Glomerular visceral epithelial cell (primary cell): ENCODE data around the gene COL16A1.

Experiments
- DNase-seq: peaks from one replicate; pipeline ENCODE4 v3.0.0-alpha.2; 2016; ENCODE audit errors: extremely low spot score

COL16A1 gene

GRCh38 chr1:31666263-31666963, 37.4 kb downstream of the COL16A1 start:
- DNase-seq, result peak; percentile 70

DNA sequence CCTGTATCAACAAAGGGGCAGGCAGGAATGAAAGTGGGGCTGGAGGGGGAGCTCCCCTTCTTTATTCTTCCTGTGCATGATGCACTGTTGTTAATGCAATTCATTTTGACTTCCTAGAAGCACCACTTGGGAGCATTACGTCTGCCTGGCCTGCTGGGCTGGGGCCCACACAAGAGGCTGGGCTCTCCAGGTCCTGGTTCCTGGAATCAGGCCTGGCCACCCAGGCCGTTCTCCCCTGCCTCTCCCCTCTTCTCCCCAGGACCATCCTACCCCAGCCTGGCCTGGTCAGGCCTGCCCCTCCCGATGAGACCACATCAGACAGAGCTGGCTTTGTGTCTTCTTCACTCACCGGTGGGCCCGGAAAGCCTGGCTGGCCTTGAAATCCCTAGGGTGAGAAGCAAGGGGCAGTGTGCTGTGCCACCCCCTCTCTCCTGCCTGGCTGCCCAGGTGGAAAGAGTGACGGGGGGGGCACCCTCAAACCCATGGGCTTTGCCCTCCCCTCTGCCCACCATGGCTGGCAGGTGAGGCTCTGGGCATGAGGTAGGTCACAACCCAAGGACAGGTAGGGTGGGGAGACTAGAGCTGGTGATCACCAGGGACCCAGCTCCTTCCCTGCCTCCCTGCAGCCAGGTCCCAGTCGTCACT, 38.5 kb downstream of the COL16A1 start:
- no peak for DNase-seq

DNA sequence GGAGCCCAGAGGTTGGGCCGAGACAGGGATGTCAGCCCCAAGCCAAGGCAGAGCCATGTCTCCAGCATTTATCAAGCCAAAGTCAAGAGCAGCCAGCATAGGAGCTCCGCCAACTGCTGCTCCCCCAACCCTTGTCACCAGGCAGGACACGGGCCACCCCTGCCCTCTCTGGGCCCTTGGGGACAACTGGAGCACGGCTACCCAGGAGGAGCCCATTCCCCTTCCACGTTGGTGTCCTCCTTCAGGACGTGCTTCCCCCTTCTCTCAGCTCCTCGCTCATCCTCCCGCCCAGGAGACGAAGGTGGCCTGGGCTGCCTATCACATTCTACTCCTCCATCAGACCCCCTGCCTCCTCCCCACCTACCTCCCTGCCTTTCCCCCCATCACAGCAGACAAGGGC, 39.3 kb downstream of the COL16A1 start:
- no peak for DNase-seq

DNA sequence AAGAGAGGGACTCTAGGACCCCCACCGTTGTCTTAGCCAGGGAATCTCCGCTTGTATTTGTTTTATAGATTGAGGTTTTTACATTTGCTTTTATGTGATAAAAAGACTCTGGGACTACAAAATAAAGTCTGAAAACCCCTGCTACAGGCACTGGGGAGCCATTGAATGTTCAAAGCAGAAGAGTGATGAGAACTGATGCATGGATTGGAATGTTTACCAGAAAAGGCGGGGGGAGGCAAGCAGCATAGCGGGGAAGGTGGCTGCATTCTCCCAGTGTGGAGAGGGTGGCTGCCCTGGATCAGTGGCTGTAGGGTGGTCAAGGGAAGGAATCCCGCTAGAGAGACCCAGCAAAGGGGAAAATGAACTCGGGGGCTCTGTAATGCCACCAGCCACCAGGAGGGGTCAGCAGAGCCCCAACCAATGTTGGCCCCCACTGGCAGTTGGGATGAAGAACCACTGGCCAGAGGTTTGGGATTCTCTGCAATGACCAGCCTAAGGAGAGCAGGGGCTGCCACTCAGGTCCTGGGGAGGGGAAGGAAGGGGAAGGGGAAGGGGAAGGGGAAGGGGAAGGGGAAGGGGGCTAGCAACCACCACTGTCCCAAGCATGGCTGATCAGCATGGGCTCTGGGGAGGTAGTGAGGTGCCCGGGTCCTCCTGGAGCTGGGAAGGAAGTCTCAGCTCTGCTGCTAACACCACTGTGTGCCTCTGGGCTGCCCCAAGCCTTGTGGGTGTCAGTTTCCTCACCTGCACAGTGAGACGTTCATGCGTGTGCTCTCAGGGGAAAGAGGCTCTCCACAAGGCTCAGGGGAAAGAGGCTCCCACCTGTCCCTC, 40.0 kb downstream of the COL16A1 start:
- peak; percentile 61 for DNase-seq

DNA sequence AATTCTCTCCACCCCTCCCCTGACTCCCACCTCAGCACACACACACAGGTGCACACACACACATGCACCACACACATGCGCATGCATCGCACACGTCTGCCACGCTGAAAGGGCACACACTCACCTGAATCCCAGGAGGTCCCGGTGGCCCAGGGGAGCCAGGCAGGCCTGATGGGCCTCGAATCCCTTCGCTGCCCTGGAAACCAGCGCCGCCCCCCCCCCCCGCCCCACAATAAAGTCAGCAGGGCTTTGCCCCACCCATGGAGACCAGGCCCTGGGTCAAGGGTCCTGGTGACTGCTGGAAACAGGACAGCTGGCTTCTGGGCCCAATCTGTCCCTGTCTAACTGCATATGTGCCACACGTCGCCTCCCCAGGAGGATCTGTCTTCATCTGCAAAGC, 41.4 kb downstream of the COL16A1 start:
- no peak for DNase-seq

GRCh38 chr1:31661856-31662255, 42.0 kb downstream of the COL16A1 start:
- DNase-seq, result no peak

DNA sequence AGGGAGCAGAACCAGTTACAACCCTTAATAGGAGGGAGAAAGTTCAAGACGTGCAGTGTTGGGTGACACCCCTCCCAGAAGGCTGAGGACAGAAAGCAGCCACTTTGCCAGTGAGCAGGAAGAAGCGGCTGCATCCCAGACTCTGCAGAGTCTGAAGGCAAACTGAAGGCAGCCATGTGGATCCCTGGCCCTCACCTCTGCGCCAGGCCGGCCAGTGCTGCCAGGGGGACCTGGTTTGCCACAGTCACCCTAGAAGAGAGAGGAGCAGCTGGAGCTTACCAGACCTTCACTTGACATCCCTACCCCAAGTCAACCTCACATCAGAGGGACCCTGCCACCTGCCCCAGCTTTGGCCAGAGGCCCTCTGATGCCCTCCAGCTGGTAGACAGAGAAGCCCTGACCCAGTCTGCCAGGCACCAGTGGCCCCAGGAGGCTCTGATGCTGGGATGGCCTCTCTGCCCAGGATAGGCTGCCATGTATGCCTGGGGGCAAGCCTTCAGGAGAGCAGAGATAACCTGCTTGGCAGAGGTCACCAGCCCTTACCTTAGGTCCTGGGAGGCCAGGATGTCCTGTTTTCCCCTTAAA, 42.9 kb downstream of the COL16A1 start:
- DNase-seq, result no peak

DNA sequence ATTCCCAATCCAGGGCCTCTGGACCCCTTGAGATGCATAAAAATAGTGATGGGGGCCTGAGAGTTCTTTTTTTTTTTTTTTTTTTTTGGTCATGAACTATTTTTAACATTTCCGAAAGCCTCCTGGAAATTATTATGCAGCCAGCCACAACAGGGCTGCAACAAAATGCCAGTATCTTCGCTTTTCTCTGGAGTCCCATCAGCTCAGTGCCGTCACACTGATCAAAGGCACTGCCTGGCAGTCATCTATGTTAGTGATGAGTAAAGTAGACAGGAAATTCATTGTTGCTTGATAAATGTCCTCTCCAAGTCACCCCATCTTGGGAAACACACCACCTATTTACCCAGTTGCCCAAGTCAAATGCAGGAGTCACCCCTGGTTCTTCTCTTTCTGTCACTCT, 43.9 kb downstream of the COL16A1 start:
- no peak for DNase-seq

DNA sequence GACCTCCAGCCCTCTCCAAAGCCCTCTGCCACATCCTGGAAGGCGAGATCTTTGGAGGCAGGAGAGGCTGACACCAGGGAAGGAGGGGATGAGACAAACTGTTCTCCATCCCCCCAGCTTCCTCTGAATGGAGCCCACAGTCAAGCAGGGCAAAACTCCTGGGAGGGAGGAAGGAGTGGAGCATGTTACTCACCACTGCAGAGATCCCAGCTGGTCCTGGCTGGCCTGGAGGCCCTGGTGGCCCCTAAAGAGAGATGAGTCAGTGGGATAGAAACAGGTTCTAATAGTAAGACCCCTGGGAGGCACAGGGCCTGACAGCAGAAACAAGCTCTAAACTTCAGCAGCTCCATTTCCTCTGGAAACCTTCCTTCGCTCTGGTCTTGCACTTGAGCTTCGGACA, 45.1 kb downstream of the COL16A1 start:
- DNase-seq, result peak; percentile 24

DNA sequence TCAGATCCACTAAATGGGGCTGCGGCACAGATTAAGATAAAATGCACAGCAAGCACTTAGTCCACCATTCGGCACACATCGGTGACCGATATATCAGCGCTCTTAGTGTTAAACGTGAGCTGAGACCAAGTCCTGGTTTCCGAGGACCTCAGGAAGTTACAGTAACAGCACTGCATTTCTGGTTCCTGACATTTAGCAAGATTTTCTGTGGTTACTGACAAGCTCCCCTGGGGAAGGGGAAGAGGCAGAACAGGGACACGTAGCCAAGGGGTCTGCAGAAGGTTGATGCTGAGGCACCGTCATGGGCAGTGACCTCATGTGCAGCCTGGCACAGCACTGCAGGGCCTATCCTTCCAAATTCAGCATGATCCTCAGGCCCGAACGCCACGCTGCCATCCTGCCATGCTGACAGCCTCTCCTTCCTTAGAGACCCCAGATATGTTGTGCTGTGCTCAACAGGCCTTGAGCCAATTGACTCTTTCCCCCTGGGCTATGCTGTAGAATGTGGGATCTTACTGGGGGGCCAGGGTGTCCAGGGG, 45.8 kb downstream of the COL16A1 start:
- no peak for DNase-seq

- no peak for DNase-seq
Observed at GRCh38 chr1:31657020-31657804, 46.6 kb downstream of the COL16A1 start.

DNA sequence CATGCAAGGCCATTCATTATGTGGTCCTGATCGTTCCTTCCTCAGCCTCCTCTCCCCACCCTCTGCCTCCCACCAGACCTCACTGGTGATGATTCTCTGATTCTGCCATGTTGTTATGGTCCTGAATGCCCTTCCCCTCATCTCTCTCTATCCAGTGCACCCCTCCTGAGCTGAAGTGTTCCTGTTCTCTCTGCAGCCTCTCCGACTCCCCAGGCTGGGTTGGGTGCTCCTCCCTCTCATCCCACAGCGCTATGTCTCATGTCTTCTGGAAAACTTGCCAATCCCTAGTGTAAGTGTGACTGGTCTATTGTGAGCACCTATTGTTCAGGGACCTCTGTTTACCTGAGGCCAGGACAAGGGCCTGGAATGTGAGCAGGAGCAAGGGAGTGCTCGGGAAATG, 48.1 kb downstream of the COL16A1 start:
- no peak for DNase-seq

- no peak for DNase-seq
Observed at GRCh38 chr1:31655104-31655503, 48.7 kb downstream of the COL16A1 start.

- no peak for DNase-seq
Observed at GRCh38 chr1:31654474-31654776, 49.4 kb downstream of the COL16A1 start.

DNA sequence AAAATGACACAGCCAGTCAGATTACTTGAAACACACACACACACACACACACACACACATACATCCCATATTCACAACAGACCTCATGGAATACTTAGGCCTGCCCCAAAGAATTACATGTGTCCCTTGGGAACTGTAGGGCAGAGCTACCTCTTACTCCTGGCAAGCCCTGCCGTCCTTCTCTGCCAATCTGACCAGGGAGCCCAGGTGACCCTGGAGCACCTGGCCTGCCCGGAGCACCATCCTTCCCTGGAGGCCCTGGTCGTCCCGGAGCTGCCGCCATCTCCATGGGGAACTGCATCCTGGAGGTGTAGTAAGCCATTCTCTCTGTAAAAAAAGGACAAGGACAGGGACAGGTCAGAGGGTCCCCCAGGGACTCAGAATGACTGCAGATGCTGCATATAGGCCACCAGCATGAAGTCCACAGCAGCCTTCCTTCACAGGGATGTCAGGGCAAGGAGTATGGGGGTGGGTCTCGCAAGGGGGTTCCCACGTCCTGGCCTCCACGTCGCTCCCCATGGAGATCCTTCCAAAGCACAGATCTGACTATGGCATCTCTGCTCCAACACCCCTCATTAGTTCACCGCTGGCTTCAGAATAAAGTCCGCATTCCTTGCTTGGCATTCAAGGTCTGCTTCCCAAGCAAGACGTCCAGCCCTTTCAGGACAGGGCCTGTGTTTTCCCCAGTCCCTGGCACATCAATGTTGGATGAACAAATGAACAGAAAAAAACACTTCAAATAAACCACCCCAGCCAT, 49.9 kb downstream of the COL16A1 start:
- no peak for DNase-seq

- no peak for DNase-seq
Observed at GRCh38 chr1:31652891-31653499, 50.8 kb downstream of the COL16A1 start.

DNA sequence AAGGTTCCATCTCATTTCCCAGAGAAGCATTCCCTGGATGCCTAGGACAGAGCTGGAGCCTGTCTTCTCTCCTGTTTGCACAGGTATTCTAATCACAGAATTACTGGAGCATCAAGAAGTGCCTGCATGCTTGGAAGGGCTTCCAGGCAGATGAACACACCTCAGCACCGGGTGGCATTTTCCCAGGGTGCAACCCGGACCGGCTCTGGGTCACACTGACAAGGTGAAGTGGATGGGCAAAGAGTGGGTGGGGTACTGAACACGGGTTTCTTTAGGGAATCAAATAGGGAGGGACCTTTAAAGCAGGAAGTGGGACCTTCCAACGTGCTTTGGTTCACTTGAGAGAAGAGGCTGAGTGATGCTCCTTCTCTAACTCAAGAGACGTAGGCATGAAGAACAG, 52.1 kb downstream of the COL16A1 start:
- DNase-seq, result no peak

- DNase-seq, result no peak
Observed at GRCh38 chr1:31651089-31651420, 52.8 kb downstream of the COL16A1 start.

GRCh38 chr1:31650161-31651088, 53.4 kb downstream of the COL16A1 start:
- no peak for DNase-seq
